ENCODE measurements around the gene PGLYRP1. TPM values are rescaled to one million over a fixed set of nuclear protein-coding genes. Genes with fewer than 3 reads are reported as not detected.

The PGLYRP1 gene
- total RNA-seq, 4 donors from 2014 or later: not detected

GRCh38 chr19:46020819-46021125, 2.1 kb downstream of the PGLYRP1 start:
- peaks cover 0 to 12% of the 10 kb centered on the region in 2 donors for H3K36me3 ChIP-seq
- H3K27me3 ChIP-seq: peaks cover 46% of the 10 kb centered on the region
- 83% methylated on average over 1 of the region's 7 CpGs; no CpG with 5 or more reads in 1 of the 2 donors for WGBS, 2 donors (ENCODE audit: low coverage in 1 of 2)
- H3K4me1 ChIP-seq: peaks cover 0 to 15% (median 6%) of the 10 kb centered on the region in 3 donors
- no peaks in the 10 kb centered on the region for H3K9me3 ChIP-seq
- H3K4me3 ChIP-seq: no peak overlapping the region
- ATAC-seq: no peak
- TF ChIP-seq CTCF (IDR thresholded peaks at IDR 0.05): no peak
- no peak for TF ChIP-seq POLR2AphosphoS5 (IDR thresholded peaks at IDR 0.05)
- no peak for TF ChIP-seq EP300 (IDR thresholded peaks at IDR 0.05)
- no peak for TF ChIP-seq POLR2A (IDR thresholded peaks at IDR 0.05)
- no peak overlapping the region for H3K27ac ChIP-seq

- Histone ChIP-seq H3K4me1 (peaks cover 0 to 28% (median 11%) of the 10 kb centered on the region in 3 donors), H3K27ac (no peak overlapping the region), H3K4me3 (no peak overlapping the region), H3K27me3 (peaks cover 48% of the 10 kb centered on the region), H3K9me3 (no peaks in the 10 kb centered on the region), H3K36me3 (peaks cover 0 to 12% of the 10 kb centered on the region in 2 donors)
- no peak for TF ChIP-seq POLR2A (IDR thresholded peaks at IDR 0.05)
- TF ChIP-seq CTCF (IDR thresholded peaks at IDR 0.05): no peak
- no peak for TF ChIP-seq EP300 (IDR thresholded peaks at IDR 0.05)
- WGBS, 2 donors (ENCODE audit: low coverage in 1 of 2): 71 to 92% methylated on average over 2 to 5 of the region's 13 CpGs
- no peak for ATAC-seq
These were observed 3.6 kb downstream of the PGLYRP1 start for GRCh38 chr19:46019270-46019669.

GRCh38 chr19:46018729-46019251, 4.1 kb downstream of the PGLYRP1 start:
- Histone ChIP-seq H3K4me1 (peaks cover 0 to 28% (median 11%) of the 10 kb centered on the region in 3 donors), H3K9me3 (no peaks in the 10 kb centered on the region), H3K36me3 (peaks cover 0 to 12% of the 10 kb centered on the region in 2 donors), H3K27ac (no peak overlapping the region), H3K4me3 (no peak overlapping the region), H3K27me3 (peaks cover 48% of the 10 kb centered on the region)
- 100% methylated on average over 3 of the region's 10 CpGs; no CpG with 5 or more reads in 1 of the 2 donors for WGBS, 2 donors (ENCODE audit: low coverage in 1 of 2)
- no peak for ATAC-seq
- TF ChIP-seq CTCF (IDR thresholded peaks at IDR 0.05): no peak
- TF ChIP-seq EP300 (IDR thresholded peaks at IDR 0.05): no peak
- no peak for TF ChIP-seq POLR2AphosphoS5 (IDR thresholded peaks at IDR 0.05)
- TF ChIP-seq POLR2A (IDR thresholded peaks at IDR 0.05): no peak

- no peak for ATAC-seq
These were observed 4.8 kb downstream of the PGLYRP1 start for GRCh38 chr19:46017874-46018675.

More at GRCh38 chr19:46017874-46018675, 4.8 kb downstream of the PGLYRP1 start:
- no peak overlapping the region for H3K4me3 ChIP-seq
- 88% methylated on average over 7 of the region's 15 CpGs; no CpG with 5 or more reads in 1 of the 2 donors for WGBS, 2 donors (ENCODE audit: low coverage in 1 of 2)
- peaks cover 0 to 28% (median 11%) of the 10 kb centered on the region in 3 donors for H3K4me1 ChIP-seq
- H3K36me3 ChIP-seq: peaks cover 0 to 12% of the 10 kb centered on the region in 2 donors
- no peaks in the 10 kb centered on the region for H3K9me3 ChIP-seq
- H3K27me3 ChIP-seq: peaks cover 48% of the 10 kb centered on the region
- TF ChIP-seq POLR2A (IDR thresholded peaks at IDR 0.05): no peak
- TF ChIP-seq CTCF (IDR thresholded peaks at IDR 0.05): no peak
- no peak for TF ChIP-seq EP300 (IDR thresholded peaks at IDR 0.05)
- no peak for TF ChIP-seq POLR2AphosphoS5 (IDR thresholded peaks at IDR 0.05)
- no peak overlapping the region for H3K27ac ChIP-seq
